HG03457 (cell line): ENCODE results near the gene FNIP2.
"Not testable (repeated sequence)": the region's sequence is repeated elsewhere in the genome, so short reads cannot be mapped to it uniquely, and the experiment has no call there.

Source experiments
- ATAC-seq: cut with Tn5 transposase; IDR thresholded peaks from one replicate; pipeline ENCODE4 v1.9.1; 2021; ENCODE audit warnings: moderate number of reproducible peaks; ENCODE audit not compliant: unreplicated experiment

Gene FNIP2

DNA sequence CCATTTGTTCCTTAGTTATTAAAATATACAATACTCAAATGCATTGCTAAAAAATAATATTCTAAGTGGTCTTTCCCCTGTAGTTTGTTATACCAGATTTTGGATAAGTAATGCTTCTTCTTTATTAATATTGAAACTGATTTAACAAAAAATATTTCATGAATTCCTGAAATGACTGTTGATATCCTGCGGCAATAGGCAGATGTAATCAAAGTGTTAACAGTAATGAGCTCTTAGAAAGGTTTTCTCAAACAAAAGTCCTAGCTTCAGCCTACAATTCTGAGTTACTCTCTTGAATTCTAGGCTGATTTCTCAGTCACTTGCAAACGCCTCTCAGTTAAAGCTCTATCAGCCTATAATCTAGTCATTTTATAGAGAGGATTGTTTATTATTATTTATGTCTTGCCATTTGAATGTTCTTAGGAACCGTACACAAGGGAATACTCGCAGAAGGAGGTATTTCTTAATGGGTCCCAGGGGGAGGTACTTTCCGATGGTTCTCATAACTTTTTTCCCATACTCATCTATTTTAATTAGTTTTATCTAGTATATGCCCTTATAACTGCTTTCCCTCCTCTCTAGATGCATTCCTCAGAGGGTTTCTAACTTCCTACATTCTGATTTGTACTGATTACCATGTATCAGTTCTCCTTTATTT, 96.8 kb downstream of the FNIP2 start:
- ATAC-seq: no peak

DNA sequence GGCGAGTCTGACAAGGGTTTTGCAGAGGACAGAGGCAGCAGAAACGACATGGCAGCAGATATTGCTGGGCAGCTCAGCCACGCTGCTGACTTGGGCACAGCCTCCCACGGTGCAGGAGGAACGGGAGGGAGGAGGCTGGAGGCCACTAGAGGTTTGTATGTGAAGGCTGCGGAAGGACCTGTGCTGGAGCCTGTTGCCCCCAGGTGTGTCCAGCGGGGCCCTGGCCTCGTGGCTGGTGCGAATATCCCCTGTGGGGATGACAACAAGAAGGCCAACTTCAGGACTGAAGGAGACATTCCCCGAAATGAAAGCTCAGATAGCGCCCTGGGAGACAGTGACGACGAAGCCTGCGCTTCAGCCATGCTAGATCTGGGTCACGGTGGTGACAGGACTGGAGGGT, 100.2 kb downstream of the FNIP2 start:
- ATAC-seq: no peak

- no peak for ATAC-seq
Measured at GRCh38 chr4:158869761-158870160, 100.9 kb downstream of the FNIP2 start.

- no peak for ATAC-seq
Measured at GRCh38 chr4:158870282-158870625, 101.4 kb downstream of the FNIP2 start.

- ATAC-seq: no peak
Measured at GRCh38 chr4:158870626-158871334, 102.0 kb downstream of the FNIP2 start.

DNA sequence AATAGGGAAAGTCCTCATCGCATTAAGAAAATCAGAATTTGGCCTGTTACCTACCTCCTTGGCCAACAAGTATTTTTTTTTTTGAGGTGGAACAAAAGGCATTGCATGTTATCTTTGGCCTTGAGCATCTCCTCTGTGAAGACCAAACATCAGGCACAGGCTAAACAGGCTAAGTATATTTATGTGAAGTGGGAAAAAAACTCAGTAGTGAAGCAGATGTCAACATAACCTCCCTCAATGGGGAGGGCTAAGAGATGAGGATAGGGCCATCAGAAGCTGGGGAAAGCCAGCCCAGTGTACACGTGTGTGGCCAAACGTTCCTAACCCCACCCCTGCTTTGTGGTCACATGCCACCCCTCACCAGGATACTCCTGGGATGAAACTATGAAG, 102.5 kb downstream of the FNIP2 start:
- no peak for ATAC-seq

DNA sequence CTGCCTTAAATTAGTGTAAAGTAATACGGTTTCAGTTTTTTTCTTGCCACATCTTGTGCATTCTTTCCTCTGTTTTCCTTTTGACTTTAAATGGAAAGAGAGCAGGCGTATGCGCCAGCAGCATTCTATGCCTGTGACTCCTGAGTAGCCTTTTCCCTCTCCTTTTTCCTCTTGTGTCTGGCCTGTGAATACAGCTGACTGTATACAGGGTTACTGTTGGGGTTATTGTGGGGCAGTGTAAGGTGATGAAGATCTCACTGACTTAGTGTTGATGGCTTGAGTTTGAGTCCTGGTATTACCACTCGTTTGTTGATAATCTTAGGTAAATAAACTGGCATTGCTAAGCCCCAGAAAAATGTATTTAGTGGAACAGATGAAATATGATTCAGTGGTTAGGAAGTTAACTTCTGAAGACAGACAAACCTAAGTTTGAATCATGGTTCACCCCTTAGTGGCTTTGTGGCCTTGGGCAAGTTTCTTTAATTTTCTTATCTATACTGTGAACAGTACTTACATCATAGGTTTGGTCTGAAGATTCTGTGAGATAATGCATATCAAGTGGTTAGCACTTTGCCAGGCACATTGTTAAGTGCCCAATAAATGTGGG, 105.1 kb downstream of the FNIP2 start:
- ATAC-seq: no peak

DNA sequence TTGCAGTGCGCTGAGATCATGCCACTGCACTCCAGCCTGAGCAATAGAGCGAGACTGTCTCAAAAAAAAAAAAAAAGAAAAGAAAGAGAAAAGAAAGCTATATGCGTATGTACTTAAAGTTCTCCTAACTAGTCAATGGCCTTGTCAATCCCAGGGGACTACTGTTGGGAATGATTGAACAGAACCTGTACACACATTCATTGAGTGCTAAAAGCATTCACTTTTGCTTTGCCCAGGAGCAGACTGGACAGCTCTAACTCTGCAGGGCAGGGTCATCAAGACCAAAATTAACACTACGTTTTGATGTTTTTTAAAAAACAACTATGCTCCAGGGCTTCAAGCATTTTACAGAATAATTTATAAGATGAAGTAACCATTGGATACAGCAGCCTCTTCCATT, 106.2 kb downstream of the FNIP2 start:
- ATAC-seq: no peak

GRCh38 chr4:158875455-158875854, 106.6 kb downstream of the FNIP2 start:
- ATAC-seq: no peak

DNA sequence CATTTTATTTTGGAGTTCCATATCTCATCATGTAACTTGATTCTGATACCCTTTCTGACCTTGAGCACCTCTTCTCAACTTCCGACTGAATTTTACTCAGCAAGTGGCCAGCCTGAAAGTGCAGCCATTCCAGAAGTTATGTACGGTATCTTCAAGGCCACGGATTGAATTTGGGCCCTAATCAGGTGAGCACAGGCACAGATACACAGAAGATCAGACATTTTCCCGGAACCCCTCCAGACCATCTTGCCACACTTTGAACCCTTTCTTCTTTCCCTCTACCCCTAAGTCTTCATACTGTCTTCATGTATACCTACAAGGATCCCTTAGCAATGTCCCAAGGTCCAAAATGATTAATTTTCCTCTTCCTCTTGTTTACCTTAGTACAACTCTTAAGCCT, 108.2 kb downstream of the FNIP2 start:
- no peak for ATAC-seq

GRCh38 chr4:158882142-158882541, 113.3 kb downstream of the FNIP2 start:
- ATAC-seq: not testable (repeated sequence)

- no peak for ATAC-seq
Measured at GRCh38 chr4:158884280-158884679, 115.5 kb downstream of the FNIP2 start.

GRCh38 chr4:158885564-158885963, 116.7 kb downstream of the FNIP2 start:
- ATAC-seq: no peak

DNA sequence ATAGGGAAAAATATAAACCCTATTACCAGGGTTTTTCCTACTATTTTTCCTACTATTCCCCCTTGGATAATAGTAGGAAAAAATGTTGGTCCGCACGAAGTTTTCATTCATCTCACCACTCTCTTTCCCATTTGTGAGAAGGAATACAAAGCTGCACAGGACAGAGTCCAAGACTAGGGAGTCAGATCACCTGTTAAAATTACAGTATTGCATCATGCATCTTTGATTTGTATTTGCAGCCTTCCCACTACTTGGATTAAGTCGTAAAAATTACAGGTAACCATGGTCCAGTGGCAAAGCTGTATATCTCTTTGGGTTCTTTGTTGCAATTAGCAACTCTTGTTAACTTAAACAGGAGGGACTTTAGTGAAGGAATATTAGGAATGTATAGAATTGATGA, 121.5 kb downstream of the FNIP2 start:
- no peak for ATAC-seq

GRCh38 chr4:158891256-158891655, 122.4 kb downstream of the FNIP2 start:
- ATAC-seq: no peak

DNA sequence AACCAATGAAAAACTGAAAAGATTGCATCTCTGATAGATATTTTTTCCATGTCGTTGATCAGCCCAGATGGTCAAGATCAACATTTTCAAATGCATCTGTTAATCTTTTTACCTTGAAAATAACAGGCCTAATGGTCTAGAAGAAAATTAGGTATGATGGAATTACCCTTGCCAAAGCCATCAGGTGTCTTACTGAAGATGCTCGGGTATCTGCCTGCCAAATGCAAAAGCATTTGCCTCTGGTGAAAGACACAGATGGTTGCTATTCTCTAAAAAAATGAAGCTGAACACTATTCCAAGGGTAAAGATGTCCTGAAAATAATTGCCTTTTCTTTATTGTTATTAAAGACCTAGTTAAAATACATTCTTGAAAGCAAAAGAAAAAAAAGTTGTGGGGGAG, 126.0 kb downstream of the FNIP2 start:
- ATAC-seq: no peak

- no peak for ATAC-seq
Measured at GRCh38 chr4:158895797-158896576, 127.2 kb downstream of the FNIP2 start.

DNA sequence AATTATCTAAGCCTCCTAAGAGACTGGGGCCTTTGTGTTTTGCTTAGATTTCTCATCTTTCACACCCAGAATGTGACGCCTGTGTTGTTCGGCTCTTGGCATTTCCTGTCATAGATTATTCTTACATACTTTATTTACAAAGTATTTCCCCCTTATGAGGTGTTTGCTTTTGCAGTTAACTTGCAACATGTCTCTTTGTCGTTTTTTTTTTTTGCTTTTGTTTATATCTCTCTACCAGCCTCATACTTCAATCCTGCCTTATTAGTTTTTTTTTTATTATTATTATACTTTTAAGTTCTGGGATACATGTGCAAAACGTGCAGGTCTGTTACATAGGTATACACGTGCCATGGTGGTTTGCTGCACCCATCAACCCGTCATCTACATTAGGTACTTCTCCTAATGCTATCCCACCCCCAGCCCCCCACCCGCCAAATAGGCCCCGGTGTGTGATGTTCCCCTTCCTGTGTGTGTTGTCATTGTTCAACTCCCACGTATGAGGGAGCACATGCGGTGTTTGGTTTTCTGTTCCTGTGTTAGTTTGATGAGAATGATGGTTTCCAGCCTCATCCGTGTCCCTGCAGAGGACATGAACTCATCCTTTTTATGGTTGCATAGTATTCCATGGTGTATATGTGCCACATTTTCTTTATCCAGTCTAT, 127.9 kb downstream of the FNIP2 start:
- ATAC-seq: not testable (repeated sequence)

GRCh38 chr4:158900408-158900807, 131.6 kb downstream of the FNIP2 start:
- not testable (repeated sequence) for ATAC-seq

GRCh38 chr4:158902280-158903078, 133.7 kb downstream of the FNIP2 start:
- not testable (repeated sequence) for ATAC-seq
